Adrenal gland (tissue), 12 donors: ENCODE results near the gene ING5. TPM values are rescaled to one million over a fixed set of nuclear protein-coding genes. Genes with fewer than 3 reads are reported as not detected.

Source experiments
- DNase-seq, 7 donors: peaks; one replicate each; pipeline ENCODE4 v3.0.0-alpha.2; 2019 to 2020
- H3K27ac ChIP-seq, 5 donors: fragments of 200-600 bp; sonication (generic) in 4 of 5; 1 replicate in 3 of 5; 2 replicates in 2 of 5; pipeline versions ENCODE4 v1.5.1 to v1.8.0; 2016 to 2020; ENCODE audit warnings: mild to moderate bottlenecking in 1 of 5
- H3K27me3 ChIP-seq: fragments of 200-600 bp; 2 replicates; pipeline ENCODE4 v1.8.0; 2021
- H3K36me3 ChIP-seq, 2 donors: fragments of 200-600 bp; replicated peaks in 1 of 2; 1 replicate in 1 of 2; 2 replicates in 1 of 2; pipeline versions ENCODE4 v1.5.1 to v1.8.0; 2018 to 2022
- H3K4me1 ChIP-seq, 2 donors: fragments of 200-600 bp; replicated peaks in 1 of 2; 1 replicate in 1 of 2; 2 replicates in 1 of 2; pipeline versions ENCODE4 v1.5.1 to v1.8.0; 2018 to 2021
- H3K4me3 ChIP-seq, 4 donors: fragments of 200-600 bp; sonication (generic) in 3 of 4; one replicate each; pipeline ENCODE4 v1.5.1; 2016 to 2018
- H3K9me3 ChIP-seq, 3 donors: fragments of 200-600 bp; sonication (generic) in 1 of 3; replicated peaks in 1 of 3; 1 replicate in 2 of 3; 2 replicates in 1 of 3; pipeline versions ENCODE4 v1.5.1 to v1.8.0; 2016 to 2021
- POLR2A ChIP-seq, 2 donors: fragments of 450-650 bp; IDR thresholded peaks; one replicate each; pipeline ENCODE4 v1.6.1; 2017; ENCODE audit warnings: antibody characterized with exemption in 2 of 2, mild to moderate bottlenecking in 2 of 2, moderate library complexity in 1 of 2
- WGBS, 4 donors: extraction: QIAGEN DNeasy Blood & Tissue Kit in 2 of 4; methylation state at CpG; one replicate each; pipeline versions ENCODE4 v1.1.5 to v1.1.7; 2013 to 2017; 5-methylcytosine and 5-hydroxymethylcytosine counted together
- intact Hi-C, 2 donors: fragments of 100-400 bp; cut with DNase I; formaldehyde crosslinking; loops; one replicate each; pipeline versions ENCODE4 v1.14.1 to v1.15.0; 2022 to 2023
- polyA plus RNA-seq, 3 donors: library from polyadenylated mRNA; stranded (reverse); fragments of 200-250 nt in 2 of 3; fragments of 350-450 nt in 1 of 3; fragmentation: Illumina TruSeq in 1 of 3; extraction: RNeasy Lipid Tissue Mini Kit (QIAGEN cat#74804) in 1 of 3; gene quantifications; one replicate each; pipeline ENCODE4 v1.2.3, GENCODE V29; 2013 to 2014
- total RNA-seq, 9 donors: library from RNA; depleted of rRNA in 4 of 9; stranded (reverse); fragments of >200 nt in 4 of 9; fragments of 120-200 nt in 1 of 9; fragmentation: NEBNext Ultra II Directional in 1 of 9; extraction: Animal tissue kit (Norgen Biotek cat#: 25700) in 1 of 9; gene quantifications; one replicate each; pipeline versions ENCODE4 v1.1.0 to v1.2.4, GENCODE V29; 2013 to 2023
- TF ChIP-seq, protein P1 (sequence below), 6 experiments: fragments of 450-650 bp in 4 of 6; fragments of 200-600 bp in 2 of 6; sonication (generic) in 1 of 6; IDR thresholded peaks; 1 replicate in 5 of 6; 2 replicates in 1 of 6; pipeline versions ENCODE4 v1.5.1 to v1.8.0; 2016 to 2021; ENCODE audit warnings: antibody characterized with exemption in 6 of 6, mild to moderate bottlenecking in 2 of 6, moderate library complexity in 1 of 6
- donor health status: healthy with polysubstance abuse.
- donor health status: Bipolar disorder and iron deficiency.
- donor health status: DM: yes; HTN: yes; CAD: no.
- donor health status: DM: no; HTN: no; CAD: no.
- donor health status: DM: no; HTN: no; CAD: no.
- donor health status: DM: yes; HTN: yes; CAD: no.

The ING5 gene
- total and polyA plus RNA-seq, 12 donors: 13.3 to 83.1 (median 31.7) TPM

DNA sequence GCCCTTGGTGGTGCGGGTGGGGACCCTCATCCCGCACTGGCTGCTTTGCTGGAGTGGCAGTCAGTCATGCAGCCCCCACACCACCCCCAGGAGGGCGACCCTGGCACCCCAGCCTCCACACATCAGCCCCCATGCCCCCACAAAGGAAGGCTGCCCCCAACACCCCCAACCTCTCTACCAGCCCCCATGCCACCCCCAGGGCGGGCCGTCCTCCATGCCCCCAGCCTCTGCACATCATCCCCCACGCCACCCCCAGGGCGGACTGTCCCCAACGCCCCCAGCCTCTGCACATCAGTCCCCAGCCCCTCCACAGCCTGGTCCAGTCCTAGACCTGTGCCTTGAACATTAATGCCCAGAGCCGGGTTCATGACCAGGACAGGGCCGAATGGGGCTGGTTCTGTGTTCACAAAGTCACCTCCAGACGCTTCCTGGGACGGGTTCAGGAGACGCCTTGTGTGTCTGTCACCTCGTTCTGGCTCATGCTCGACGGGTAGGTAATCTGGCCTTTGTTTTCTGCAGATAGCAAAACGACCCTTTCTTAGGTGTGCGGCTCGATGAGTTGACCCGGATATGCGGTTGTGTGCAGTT, 50.9 kb downstream of the ING5 start:
- 90 to 98% (median 95%) methylated on average over 13 to 21 of the region's 21 CpGs for WGBS, 4 donors
- TF ChIP-seq, protein P1, sequence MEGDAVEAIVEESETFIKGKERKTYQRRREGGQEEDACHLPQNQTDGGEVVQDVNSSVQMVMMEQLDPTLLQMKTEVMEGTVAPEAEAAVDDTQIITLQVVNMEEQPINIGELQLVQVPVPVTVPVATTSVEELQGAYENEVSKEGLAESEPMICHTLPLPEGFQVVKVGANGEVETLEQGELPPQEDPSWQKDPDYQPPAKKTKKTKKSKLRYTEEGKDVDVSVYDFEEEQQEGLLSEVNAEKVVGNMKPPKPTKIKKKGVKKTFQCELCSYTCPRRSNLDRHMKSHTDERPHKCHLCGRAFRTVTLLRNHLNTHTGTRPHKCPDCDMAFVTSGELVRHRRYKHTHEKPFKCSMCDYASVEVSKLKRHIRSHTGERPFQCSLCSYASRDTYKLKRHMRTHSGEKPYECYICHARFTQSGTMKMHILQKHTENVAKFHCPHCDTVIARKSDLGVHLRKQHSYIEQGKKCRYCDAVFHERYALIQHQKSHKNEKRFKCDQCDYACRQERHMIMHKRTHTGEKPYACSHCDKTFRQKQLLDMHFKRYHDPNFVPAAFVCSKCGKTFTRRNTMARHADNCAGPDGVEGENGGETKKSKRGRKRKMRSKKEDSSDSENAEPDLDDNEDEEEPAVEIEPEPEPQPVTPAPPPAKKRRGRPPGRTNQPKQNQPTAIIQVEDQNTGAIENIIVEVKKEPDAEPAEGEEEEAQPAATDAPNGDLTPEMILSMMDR (IDR thresholded peaks at IDR 0.05): no peak
- TF ChIP-seq POLR2A (IDR thresholded peaks at IDR 0.05): no peak

DNA sequence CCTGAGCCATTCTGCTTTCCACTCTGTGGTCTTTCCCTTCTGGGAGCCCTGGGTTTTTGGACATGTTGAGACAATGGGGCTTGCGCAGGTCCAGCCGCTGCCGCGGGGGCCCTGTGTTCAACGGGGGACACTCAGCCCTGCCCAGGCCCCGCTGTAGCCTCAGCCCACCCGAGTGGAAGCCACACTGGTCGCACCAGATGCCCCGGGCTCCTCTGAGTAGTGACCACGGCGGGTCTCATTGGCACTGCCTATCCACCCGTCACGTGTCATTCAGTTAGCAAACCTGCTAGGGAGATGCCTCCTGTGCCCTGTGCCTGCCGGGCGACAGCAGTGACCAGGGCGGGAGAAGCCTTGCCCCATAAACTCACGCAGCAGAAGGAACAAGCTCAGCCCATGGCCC, 51.7 kb downstream of the ING5 start:
- intact Hi-C loops: no loop called here
- Histone ChIP-seq H3K27me3 (no peaks in the 10 kb centered on the region), H3K36me3 (peaks cover 0 to 32% of the 10 kb centered on the region in 2 donors), H3K4me1 (no peaks in the 10 kb centered on the region), H3K4me3 (no peak overlapping the region), H3K27ac (no peak overlapping the region), H3K9me3 (no peaks in the 10 kb centered on the region)
- TF ChIP-seq, protein P1 (IDR thresholded peaks at IDR 0.05): no peak
- no peak for TF ChIP-seq POLR2A (IDR thresholded peaks at IDR 0.05)
- DNase-seq: no peak
- 93 to 97% (median 96%) methylated on average over 9 to 17 of the region's 17 CpGs for WGBS, 4 donors

More for the DNA sequence above, 50.9 kb downstream of the ING5 start:
- no peak overlapping the region for H3K27ac ChIP-seq
- no peak overlapping the region for H3K4me3 ChIP-seq
- no peak for DNase-seq
- intact Hi-C loops: no loop called here
- no peaks in the 10 kb centered on the region for H3K27me3 ChIP-seq
- no peaks in the 10 kb centered on the region for H3K9me3 ChIP-seq
- H3K36me3 ChIP-seq: peaks cover 0 to 32% of the 10 kb centered on the region in 2 donors
- no peaks in the 10 kb centered on the region for H3K4me1 ChIP-seq

DNA sequence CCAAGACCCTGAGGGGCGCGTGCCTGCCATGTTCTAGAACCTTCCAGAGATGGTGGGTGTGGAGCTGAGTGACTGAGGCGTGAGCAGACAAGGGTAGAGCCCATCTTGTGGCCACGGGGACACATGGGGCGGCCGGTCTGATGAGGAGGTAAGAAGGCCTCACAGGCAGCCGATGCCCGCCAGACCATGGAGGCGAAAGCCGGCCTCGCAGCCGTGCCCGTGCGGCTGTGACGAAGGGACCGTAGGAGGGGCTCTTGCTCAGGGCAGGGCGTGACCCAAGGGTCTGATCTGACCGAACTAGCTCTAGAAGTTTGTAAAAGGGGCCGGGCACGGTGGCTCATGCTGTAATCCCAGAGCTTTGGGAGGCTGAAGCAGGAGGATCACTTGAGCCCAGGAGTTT, 52.2 kb downstream of the ING5 start:
- no peak for DNase-seq
- intact Hi-C loops: no loop called here
- H3K27ac ChIP-seq: no peak overlapping the region
- H3K9me3 ChIP-seq: no peaks in the 10 kb centered on the region
- H3K4me1 ChIP-seq: no peaks in the 10 kb centered on the region
- 86 to 99% (median 96%) methylated on average over 14 to 20 of the region's 20 CpGs for WGBS, 4 donors
- H3K27me3 ChIP-seq: no peaks in the 10 kb centered on the region
- H3K4me3 ChIP-seq: no peak overlapping the region
- peaks cover 0 to 28% of the 10 kb centered on the region in 2 donors for H3K36me3 ChIP-seq
- no peak for TF ChIP-seq POLR2A (IDR thresholded peaks at IDR 0.05)

DNA sequence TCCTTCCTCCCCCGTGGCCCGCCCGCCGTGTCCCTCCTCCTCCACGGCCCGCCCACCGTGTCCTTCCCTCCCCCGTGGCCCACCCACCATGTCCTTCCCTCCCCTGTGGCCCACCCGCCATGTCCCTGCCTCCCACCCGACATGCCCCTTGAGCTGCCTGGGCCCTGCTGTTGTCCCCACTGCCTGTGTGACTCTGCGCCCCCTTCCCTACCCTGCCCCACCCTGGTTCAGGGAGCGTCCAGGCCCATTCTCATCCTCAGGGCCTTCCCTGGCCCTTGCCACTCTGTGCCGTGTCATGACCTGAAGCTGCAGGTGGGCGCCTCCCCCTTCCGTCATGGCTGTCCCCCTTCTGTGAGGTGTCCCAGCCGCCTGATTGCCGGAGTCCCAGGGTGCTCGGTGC, 53.3 kb downstream of the ING5 start:
- WGBS, 4 donors: 88 to 96% (median 92%) methylated on average over 9 to 17 of the region's 18 CpGs
- TF ChIP-seq, protein P1 (IDR thresholded peaks at IDR 0.05): no peak
- no peak for TF ChIP-seq POLR2A (IDR thresholded peaks at IDR 0.05)
- Histone ChIP-seq H3K4me3 (no peak overlapping the region), H3K27ac (no peak overlapping the region), H3K27me3 (no peaks in the 10 kb centered on the region), H3K9me3 (no peaks in the 10 kb centered on the region), H3K36me3 (peaks cover 0 to 24% of the 10 kb centered on the region in 2 donors), H3K4me1 (no peaks in the 10 kb centered on the region)
- intact Hi-C loops: no loop called here
- DNase-seq: no peak

DNA sequence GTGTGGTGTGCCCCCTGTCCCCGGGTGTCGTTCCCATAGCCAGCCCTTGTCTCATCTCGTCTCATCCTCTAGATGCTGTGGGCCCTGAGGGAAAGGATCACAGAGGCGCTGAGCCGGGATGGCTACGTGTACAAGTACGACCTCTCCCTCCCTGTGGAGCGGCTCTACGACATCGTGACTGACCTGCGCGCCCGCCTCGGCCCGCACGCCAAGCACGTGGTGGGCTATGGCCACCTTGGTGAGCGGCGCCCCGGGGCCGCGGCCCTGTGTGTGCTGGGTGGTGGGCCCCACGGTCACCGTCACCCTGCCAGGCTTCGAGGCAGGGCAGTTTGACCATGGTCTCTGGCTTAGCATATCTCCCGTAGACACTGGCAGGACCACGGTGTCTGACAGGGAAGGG, 53.9 kb downstream of the ING5 start:
- H3K27ac ChIP-seq: no peak overlapping the region
- TF ChIP-seq, protein P1 (IDR thresholded peaks at IDR 0.05): no peak
- no peak for TF ChIP-seq POLR2A (IDR thresholded peaks at IDR 0.05)
- H3K4me3 ChIP-seq: no peak overlapping the region
- 94 to 96% (median 96%) methylated on average over 2 to 27 of the region's 27 CpGs for WGBS, 4 donors
- no peaks in the 10 kb centered on the region for H3K9me3 ChIP-seq
- no peaks in the 10 kb centered on the region for H3K4me1 ChIP-seq
- no peak for DNase-seq
- H3K36me3 ChIP-seq: peaks cover 0 to 23% of the 10 kb centered on the region in 2 donors
- no peaks in the 10 kb centered on the region for H3K27me3 ChIP-seq
- intact Hi-C loops: no loop called here
